Ovary (tissue), 3 donors: ENCODE results near the gene FBP1.

Experiments
- EP300 ChIP-seq: sonication (generic); formaldehyde crosslinking; IDR thresholded peaks from one replicate; pipeline ENCODE4 v1.6.1; 2017; ENCODE audit warnings: antibody characterized with exemption
- POLR2A ChIP-seq: fragments of 450-650 bp; IDR thresholded peaks from one replicate; pipeline ENCODE4 v1.6.1; 2017; ENCODE audit warnings: antibody characterized with exemption, mild to moderate bottlenecking, moderate library complexity
- TF ChIP-seq, protein P1 (sequence below), 3 donors: fragments of 450-650 bp in 2 of 3; fragments of 200-600 bp in 1 of 3; IDR thresholded peaks; one replicate each; pipeline versions ENCODE4 v1.5.1 to v1.8.0; 2016 to 2022; ENCODE audit warnings: antibody characterized with exemption in 3 of 3, mild to moderate bottlenecking in 1 of 3
- donor health status: DM: no; HTN: no; CAD: no.

GRCh38 chr9:94554439-94555331 lies 84.6 kb downstream of the FBP1 start, which contains the start of gene PCAT7:
- TF ChIP-seq, protein P1, sequence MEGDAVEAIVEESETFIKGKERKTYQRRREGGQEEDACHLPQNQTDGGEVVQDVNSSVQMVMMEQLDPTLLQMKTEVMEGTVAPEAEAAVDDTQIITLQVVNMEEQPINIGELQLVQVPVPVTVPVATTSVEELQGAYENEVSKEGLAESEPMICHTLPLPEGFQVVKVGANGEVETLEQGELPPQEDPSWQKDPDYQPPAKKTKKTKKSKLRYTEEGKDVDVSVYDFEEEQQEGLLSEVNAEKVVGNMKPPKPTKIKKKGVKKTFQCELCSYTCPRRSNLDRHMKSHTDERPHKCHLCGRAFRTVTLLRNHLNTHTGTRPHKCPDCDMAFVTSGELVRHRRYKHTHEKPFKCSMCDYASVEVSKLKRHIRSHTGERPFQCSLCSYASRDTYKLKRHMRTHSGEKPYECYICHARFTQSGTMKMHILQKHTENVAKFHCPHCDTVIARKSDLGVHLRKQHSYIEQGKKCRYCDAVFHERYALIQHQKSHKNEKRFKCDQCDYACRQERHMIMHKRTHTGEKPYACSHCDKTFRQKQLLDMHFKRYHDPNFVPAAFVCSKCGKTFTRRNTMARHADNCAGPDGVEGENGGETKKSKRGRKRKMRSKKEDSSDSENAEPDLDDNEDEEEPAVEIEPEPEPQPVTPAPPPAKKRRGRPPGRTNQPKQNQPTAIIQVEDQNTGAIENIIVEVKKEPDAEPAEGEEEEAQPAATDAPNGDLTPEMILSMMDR (IDR thresholded peaks at IDR 0.05): no peak
- TF ChIP-seq POLR2A (no peak), EP300 (no peak)
